Type B pancreatic cell (in vitro differentiated cells): ENCODE data around the gene GAMT. TPM values are rescaled to one million over a fixed set of nuclear protein-coding genes. Genes with fewer than 3 reads are reported as not detected.

Experiments used
- DNase-seq: peaks from one replicate; pipeline ENCODE4 v3.0.0; 2021; ENCODE audit warnings: mixed read lengths; ENCODE audit not compliant: unreplicated experiment; ENCODE audit errors: extremely low spot score
- H3K27ac Mint-ChIP-seq: 2 replicates; pipeline ENCODE4 v1.8.0; 2021; ENCODE audit warnings: mild to moderate bottlenecking, mixed read lengths
- H3K27me3 Mint-ChIP-seq: 2 replicates; pipeline ENCODE4 v1.8.0; 2021; ENCODE audit warnings: mixed read lengths
- H3K36me3 Mint-ChIP-seq: 2 replicates; pipeline ENCODE4 v1.8.0; 2021; ENCODE audit warnings: mixed read lengths
- H3K4me1 Mint-ChIP-seq: one replicate; pipeline ENCODE4 v1.8.0; 2021; ENCODE audit warnings: mixed read lengths; ENCODE audit not compliant: unreplicated experiment
- H3K4me3 Mint-ChIP-seq: 2 replicates; pipeline ENCODE4 v1.8.0; 2021; ENCODE audit warnings: mild to moderate bottlenecking, mixed read lengths
- H3K9me3 Mint-ChIP-seq: 2 replicates; pipeline ENCODE4 v1.8.0; 2021; ENCODE audit warnings: mixed read lengths
- total RNA-seq: library from RNA; stranded (reverse); gene quantifications from 2 replicates; pipeline ENCODE4 v1.2.1, GENCODE V29; 2021; ENCODE audit warnings: low replicate concordance
- TF ChIP-seq, protein P1 (sequence below): fragments of 200-600 bp; sonication (generic); conservative IDR thresholded peaks from 2 replicates; pipeline ENCODE4 v1.5.0; 2021; ENCODE audit warnings: antibody characterized with exemption, mild to moderate bottlenecking

GAMT gene
- total RNA-seq, 1 donor from 2014 or later, result 37.9 TPM

- Mint-ChIP-seq H3K27me3 (peaks cover 4% of the 10 kb centered on the region), H3K4me3 (peak overlapping the region; percentile 50), H3K36me3 (peaks cover 12% of the 10 kb centered on the region), H3K4me1 (peaks cover 28% of the 10 kb centered on the region), H3K9me3 (no peaks in the 10 kb centered on the region), H3K27ac (peak overlapping the region; percentile 83)
- TF ChIP-seq, protein P1, sequence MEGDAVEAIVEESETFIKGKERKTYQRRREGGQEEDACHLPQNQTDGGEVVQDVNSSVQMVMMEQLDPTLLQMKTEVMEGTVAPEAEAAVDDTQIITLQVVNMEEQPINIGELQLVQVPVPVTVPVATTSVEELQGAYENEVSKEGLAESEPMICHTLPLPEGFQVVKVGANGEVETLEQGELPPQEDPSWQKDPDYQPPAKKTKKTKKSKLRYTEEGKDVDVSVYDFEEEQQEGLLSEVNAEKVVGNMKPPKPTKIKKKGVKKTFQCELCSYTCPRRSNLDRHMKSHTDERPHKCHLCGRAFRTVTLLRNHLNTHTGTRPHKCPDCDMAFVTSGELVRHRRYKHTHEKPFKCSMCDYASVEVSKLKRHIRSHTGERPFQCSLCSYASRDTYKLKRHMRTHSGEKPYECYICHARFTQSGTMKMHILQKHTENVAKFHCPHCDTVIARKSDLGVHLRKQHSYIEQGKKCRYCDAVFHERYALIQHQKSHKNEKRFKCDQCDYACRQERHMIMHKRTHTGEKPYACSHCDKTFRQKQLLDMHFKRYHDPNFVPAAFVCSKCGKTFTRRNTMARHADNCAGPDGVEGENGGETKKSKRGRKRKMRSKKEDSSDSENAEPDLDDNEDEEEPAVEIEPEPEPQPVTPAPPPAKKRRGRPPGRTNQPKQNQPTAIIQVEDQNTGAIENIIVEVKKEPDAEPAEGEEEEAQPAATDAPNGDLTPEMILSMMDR, result no peak
- DNase-seq, result no peak
Measured at GRCh38 chr19:1417681-1418495, 16.5 kb upstream of the GAMT start.

GRCh38 chr19:1417145-1417544 is 15.8 kb upstream of the GAMT start:
- Mint-ChIP-seq H3K4me1 (peaks cover 28% of the 10 kb centered on the region), H3K27me3 (peaks cover 4% of the 10 kb centered on the region), H3K27ac (peak overlapping the region; percentile 83), H3K36me3 (peaks cover 8% of the 10 kb centered on the region), H3K4me3 (peak overlapping the region; percentile 50), H3K9me3 (no peaks in the 10 kb centered on the region)
- no peak for DNase-seq
- TF ChIP-seq, protein P1, result no peak

GRCh38 chr19:1416014-1416841 is 14.9 kb upstream of the GAMT start:
- TF ChIP-seq, protein P1, result no peak
- H3K4me1 Mint-ChIP-seq, result peaks cover 28% of the 10 kb centered on the region
- peak overlapping the region; percentile 84 for H3K4me3 Mint-ChIP-seq
- no peak for DNase-seq
- peaks cover 8% of the 10 kb centered on the region for H3K36me3 Mint-ChIP-seq
- peak overlapping the region; percentile 96 for H3K27ac Mint-ChIP-seq
- H3K27me3 Mint-ChIP-seq, result peaks cover 4% of the 10 kb centered on the region
- H3K9me3 Mint-ChIP-seq, result no peaks in the 10 kb centered on the region

- Mint-ChIP-seq H3K27ac (peak overlapping the region; percentile 88), H3K4me3 (peak overlapping the region; percentile 25), H3K4me1 (peaks cover 47% of the 10 kb centered on the region), H3K36me3 (peaks cover 3% of the 10 kb centered on the region), H3K9me3 (no peaks in the 10 kb centered on the region), H3K27me3 (peaks cover 4% of the 10 kb centered on the region)
- TF ChIP-seq, protein P1, result no peak
- DNase-seq, result no peak
Measured at GRCh38 chr19:1412995-1413800, 11.9 kb upstream of the GAMT start.

- H3K27ac Mint-ChIP-seq, result peak overlapping the region; percentile 63
Measured at GRCh38 chr19:1412323-1412923, 11.1 kb upstream of the GAMT start.

More at GRCh38 chr19:1412323-1412923, 11.1 kb upstream of the GAMT start:
- DNase-seq, result no peak
- Mint-ChIP-seq H3K27me3 (peaks cover 4% of the 10 kb centered on the region), H3K4me3 (no peak overlapping the region), H3K36me3 (peaks cover 3% of the 10 kb centered on the region), H3K4me1 (peaks cover 42% of the 10 kb centered on the region), H3K9me3 (no peaks in the 10 kb centered on the region)
- TF ChIP-seq, protein P1, result no peak
